GM23338 (cell line): Measurements from ENCODE around the gene MYH7.

Experiments
- CREB1 ChIP-seq: fragments of 250-450 bp; sonication (Bioruptor Pico); IDR thresholded peaks from 2 replicates; pipeline ENCODE4 v1.5.0; 2020; ENCODE audit warnings: low read depth, mild to moderate bottlenecking, moderate library complexity
- EZH2phosphoT487 ChIP-seq: fragments of 200-600 bp; sonication (generic); IDR thresholded peaks from one replicate; pipeline ENCODE4 v1.8.1; 2018; ENCODE audit warnings: antibody characterized with exemption; ENCODE audit not compliant: unreplicated experiment
- POLR2AphosphoS5 ChIP-seq: IDR thresholded peaks from 2 replicates; pipeline ENCODE4 v1.6.1; 2016; ENCODE audit warnings: antibody characterized with exemption, low read depth
- TF ChIP-seq, protein P1 (sequence below), 2 experiments: fragments of 200-600 bp in 1 of 2; sonication (generic) in 1 of 2; conservative IDR thresholded peaks; 2 replicates each; pipeline versions ENCODE4 v1.5.1 to v1.6.1; 2016 to 2017; ENCODE audit warnings: antibody characterized with exemption in 2 of 2, low read depth in 2 of 2, mild to moderate bottlenecking in 2 of 2, moderate library complexity in 1 of 2

DNA sequence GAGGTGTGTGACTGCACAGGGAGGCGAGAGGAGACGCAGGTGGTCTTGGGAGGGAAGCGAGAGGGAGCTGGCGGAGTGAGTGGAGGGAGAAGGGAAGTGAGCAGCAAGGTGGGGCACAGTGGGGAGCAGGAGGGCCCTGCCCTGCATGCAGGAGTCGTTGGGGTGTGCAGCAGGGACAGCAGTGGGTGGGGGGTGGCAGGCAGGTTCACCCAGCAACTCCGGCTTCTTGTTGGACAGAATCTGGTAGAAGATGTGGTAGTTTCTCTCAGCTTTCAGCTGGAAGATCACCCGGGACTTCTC, 32.4 kb downstream of the MYH7 start:
- TF ChIP-seq EZH2phosphoT487 (no peak), CREB1 (CRISPR knock-in tag) (no peak), POLR2AphosphoS5 (no peak)
- TF ChIP-seq, protein P1, sequence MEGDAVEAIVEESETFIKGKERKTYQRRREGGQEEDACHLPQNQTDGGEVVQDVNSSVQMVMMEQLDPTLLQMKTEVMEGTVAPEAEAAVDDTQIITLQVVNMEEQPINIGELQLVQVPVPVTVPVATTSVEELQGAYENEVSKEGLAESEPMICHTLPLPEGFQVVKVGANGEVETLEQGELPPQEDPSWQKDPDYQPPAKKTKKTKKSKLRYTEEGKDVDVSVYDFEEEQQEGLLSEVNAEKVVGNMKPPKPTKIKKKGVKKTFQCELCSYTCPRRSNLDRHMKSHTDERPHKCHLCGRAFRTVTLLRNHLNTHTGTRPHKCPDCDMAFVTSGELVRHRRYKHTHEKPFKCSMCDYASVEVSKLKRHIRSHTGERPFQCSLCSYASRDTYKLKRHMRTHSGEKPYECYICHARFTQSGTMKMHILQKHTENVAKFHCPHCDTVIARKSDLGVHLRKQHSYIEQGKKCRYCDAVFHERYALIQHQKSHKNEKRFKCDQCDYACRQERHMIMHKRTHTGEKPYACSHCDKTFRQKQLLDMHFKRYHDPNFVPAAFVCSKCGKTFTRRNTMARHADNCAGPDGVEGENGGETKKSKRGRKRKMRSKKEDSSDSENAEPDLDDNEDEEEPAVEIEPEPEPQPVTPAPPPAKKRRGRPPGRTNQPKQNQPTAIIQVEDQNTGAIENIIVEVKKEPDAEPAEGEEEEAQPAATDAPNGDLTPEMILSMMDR (conservative IDR thresholded peaks at IDR 0.05; ENCODE audit: low read depth in 2 of 2), result no peak
